C1 segment of cervical spinal cord (tissue), 14 donors: ENCODE data around the gene RNF112.
"Not testable (repeated sequence)": the region's sequence is repeated elsewhere in the genome, so short reads cannot be mapped to it uniquely, and the experiment has no call there.

Experiments used
- DNase-seq, 14 donors: peaks; one replicate each; lab custom pipeline; 2025; lab: John Stamatoyannopoulos, UW

The RNF112 gene

DNA sequence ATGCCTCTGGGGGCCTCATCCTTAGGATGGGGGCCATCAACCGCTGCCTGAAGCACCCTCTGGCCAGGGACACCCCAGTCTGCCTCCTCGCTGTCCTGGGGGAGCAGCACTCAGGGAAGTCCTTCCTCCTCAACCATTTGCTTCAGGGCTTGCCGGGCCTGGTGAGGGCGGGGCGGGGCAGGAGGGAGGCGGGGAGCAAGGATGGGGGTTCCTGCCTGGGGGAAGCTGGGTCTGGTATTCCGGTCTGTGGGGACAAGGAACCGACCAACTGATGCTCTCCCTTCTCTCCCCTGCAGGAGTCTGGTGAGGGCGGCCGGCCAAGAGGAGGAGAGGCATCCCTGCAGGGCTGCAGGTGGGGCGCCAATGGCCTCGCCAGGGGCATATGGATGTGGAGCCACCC is 2.0 kb downstream of the RNF112 start:
- DNase-seq, result peak in 1 of 14 donors; percentile 53

DNA sequence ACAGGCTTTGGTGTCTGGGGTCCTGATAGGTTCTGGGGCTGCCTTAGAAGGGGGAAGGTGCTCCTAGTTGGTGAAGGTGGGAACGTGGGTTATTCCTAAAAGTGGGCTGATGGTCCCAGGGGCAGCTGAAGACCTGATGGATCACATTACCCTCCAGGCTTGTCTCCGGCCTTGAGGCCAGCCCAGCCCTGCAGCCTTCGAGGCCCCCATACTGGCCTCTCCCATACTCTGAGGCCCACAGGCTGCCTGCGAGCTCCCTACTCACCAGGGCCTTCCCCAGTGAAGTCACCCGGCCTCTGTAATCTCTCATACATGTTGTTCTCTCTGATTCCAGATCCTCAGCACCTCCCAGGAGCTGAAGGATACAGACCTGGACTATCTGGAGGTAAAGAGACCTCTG is 2.7 kb downstream of the RNF112 start:
- no peak for DNase-seq

DNA sequence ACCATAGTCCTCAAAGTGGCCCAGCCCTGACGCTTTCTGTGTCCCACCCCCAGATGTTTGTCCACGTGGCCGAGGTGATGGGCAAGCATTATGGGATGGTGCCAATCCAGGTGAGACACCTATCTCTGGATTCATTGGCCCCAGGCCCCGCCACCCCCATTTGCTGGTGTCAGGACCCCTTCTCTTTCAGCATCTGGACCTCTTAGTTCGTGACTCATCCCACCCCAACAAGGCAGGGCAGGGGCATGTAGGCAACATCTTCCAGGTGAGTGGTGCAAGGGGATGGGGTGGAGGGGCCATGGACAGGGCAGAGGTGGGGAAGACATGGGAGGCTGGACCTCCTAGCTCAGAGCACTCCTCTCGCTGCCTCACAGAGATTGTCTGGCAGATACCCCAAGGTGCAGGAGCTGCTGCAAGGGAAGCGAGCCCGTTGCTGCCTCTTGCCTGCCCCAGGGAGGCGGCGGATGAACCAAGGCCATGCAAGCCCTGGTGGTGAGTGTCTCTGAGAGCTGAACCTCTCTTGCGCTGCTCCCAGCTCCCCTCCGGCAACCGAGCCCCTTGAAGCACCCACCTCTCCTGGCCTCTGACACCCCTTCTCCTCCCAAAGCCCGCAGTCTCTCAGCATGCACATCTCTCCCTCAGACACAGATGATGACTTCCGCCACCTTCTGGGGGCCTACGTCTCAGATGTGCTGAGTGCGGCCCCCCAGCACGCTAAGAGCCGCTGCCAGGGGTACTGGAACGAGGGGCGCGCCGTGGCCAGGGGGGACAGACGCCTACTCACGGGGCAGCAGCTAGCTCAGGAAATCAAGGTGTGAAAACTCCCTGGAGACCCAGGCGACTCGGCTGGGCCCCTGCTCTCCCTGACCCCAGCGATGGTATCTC is 3.6 kb downstream of the RNF112 start:
- DNase-seq, result peak in 1 of 14 donors; percentile 40

DNA sequence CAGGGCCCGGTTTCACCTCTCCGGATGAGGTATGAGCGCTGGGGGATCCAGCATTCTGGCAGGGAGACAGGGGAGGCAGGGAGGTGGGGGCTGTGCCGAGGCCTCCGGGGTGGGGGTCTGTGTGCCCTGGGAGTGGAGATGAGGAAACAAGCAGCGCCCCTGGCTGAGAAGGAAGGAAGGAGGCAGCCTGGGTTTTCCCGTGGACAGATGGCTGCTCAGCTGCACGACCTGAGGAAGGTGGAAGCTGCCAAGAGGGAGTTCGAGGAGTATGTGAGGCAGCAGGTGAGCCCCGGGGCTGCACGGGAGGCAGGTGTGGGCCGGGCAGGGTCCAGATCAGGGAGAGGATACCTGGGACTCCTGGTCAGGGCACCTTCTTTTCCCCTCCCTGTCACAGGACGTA is 4.3 kb downstream of the RNF112 start:
- peak in 1 of 14 donors; percentile 78 for DNase-seq

DNA sequence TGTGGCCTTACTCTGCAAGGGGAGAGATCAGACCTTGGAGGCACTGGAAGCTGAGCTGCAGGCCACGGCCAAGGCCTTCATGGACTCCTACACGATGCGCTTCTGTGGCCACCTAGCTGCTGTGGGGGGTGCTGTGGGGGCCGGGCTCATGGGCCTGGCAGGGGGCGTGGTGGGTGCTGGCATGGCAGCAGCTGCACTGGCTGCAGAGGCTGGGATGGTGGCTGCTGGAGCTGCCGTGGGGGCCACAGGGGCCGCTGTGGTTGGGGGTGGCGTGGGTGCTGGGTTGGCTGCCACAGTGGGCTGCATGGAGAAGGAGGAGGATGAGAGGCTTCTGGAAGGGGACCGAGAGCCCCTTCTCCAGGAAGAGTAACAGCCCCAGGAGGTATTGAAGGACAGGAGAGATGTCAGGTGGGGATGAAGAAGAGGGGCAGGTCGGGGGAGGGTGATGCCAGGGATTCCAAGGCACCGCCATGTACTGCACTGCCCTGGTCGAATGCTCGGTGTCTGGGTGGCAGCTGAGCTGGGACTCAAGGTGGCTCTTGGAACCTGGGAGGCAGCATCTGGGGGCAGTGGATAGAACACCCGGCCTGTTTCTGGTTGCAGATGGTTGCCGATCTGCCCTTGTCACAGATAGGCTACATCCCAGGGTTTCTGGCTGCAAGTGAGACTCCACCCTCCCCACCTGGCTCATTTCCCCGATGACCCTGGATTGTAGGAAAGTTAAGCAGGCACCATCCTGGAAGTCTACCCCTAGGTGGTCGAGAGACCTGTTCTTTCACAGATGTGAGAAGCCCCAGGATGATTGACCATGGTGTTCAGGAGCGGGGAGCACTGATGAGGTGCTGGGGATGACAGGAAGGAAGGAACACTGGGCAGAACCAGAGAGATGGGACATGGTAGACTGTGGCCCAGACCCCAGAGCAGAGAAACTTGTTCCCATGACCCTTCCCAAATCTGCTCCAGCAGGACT is 5.1 kb downstream of the RNF112 start:
- DNase-seq, result no peak

DNA sequence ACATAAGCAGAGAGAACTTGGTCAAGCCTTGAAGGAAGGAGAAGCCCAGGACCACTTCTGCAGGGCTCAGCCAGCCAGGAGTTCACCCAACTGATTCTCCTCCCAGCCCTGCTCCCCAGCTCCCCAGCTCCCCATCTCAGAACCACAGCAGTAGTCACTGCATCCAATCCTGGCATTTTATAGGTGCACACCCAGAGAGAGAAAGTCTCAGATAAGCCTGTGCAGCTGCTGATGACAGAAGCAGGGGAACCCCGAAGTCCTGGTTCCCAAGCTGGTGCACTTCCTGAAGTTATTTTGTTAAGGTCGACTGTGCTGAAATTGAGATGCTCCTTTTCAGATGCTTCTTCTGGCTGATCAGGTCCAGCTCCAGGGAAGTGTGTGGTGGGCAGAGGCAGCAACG is 6.6 kb downstream of the RNF112 start:
- no peak for DNase-seq

DNA sequence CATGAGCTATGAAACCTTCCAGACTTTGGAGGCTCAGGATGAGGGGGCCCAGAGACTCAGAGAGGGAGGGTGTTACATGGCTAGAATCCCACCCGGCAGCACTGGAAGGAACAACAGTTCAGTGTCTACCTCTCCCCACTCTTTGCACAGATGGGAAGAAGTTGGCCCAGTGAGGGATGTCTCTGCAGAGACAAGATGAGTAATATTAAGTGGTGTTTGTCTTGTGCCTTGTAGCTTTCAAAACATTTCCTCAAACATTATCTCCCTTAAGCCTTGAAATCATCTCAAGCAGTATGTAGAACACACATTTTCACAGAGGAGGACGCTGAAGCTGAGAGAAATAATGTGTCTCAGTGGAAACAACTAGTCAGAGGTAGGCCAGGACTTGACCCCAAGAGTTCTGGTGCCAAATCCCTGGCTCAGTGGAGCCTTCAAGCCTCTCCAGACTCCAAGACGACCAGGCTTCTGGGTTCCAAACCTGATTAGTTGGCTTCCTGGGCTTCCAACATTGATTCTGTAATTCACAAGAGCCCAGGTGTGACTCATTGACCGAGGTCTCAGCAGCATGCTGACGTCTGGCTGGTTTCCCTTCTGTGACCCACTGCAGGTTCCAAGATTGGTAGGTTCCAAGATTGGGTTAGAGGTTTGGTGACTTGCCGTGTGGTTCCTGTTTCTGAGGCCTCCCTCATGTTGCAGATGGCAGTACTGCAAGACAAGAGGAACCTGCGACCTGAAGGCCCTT is 7.4 kb downstream of the RNF112 start:
- DNase-seq, result peak in 1 of 14 donors; percentile 21

DNA sequence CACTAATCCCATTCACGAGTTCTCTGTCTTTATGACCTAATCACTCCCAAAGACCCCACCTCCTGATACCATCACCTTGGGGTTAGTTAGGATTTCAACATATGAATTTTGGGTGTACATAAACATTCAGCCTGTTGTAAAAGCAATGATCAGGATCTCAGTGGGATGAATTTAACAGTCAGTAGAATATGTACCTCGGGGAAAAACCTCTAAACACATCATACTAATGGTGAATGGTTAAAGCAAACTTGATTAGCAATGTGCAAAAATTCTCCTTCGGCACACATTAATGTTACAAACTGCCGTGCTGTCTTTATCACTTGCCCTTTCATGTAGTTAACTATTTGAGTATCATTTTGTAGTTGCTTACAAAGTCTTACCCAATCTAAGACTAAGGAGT is 10.2 kb downstream of the RNF112 start:
- DNase-seq, result no peak

DNA sequence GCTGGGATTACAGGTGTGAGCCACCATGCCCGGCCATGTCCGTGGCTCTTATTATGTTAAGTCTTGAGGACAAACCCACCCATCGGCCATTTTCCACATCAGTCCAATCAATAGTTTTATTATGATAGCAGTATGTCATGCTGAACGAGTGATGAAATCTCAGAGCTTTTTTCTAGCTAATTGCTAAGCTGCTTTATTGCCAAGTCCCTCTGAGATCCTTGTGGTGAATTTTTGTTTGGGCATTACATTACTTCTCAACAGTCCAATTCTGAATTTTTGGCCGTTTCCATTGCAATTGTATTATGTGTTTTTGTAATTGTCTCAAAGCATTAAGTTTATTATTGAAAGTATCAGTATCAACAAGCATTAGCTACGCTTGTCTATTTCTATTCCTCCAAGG is 10.9 kb downstream of the RNF112 start:
- DNase-seq, result no peak

DNA sequence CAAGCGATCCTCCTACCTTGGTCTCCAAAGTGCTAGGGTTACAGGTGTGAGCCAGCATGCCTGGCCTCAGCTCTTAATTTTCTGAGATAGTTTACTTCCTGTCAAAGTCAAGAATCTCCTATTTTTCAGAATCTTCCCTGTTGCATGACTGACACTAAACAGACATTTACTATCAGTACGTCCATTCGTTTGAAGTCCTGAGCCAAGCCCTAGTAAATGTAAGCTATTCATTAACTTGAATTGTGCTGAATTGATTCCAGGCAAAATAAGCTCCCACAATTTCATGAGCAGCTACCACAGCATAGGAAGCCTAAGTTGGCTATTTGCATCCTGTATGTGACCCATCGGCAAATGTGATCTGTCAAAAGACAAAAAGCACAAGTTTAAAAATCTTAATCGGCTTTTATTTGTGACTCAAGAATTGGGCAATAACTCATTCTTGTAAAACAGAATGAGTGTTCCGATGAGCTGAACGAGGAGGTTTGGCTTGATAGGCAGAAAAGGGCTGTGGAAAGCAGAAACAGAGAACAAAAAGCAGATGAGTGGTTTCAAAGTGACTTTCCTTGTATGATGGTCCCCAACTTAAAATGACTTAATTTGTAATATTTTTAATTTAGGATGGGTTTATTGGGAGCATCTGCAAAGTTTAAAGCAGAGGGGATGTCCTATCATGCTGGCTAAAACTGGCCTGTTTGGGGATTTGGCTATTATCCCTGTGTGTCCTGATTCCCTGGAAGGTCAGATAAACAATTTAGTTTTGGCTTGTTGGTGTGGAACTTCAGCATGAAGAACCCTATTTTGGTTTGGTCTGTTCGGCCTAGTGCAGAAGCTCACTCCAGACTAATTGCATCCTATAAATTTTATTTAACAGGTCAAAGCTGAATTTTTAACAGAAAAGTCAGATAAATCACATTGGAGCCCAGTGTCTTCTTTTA is 14.2 kb downstream of the RNF112 start:
- no peak for DNase-seq

DNA sequence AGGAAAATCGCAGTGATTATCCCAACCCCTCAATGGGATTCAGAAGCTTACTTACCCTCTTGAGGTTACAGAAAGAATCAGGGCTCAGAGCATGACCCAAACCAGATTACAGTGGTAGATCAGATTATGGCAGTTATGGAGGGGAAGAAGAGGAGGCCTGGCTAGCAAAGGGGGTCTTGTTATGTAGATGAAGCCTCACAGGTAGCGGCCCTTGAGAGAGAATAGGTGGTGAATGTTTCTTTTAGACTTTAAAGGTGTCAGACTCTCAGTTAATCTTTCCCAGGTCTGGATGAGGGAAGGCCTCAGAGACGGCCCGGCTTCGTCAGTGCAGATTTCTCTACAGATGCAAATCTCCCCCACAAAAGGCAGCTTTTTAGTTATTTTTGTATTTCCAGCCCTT is 15.6 kb downstream of the RNF112 start:
- DNase-seq, result no peak

DNA sequence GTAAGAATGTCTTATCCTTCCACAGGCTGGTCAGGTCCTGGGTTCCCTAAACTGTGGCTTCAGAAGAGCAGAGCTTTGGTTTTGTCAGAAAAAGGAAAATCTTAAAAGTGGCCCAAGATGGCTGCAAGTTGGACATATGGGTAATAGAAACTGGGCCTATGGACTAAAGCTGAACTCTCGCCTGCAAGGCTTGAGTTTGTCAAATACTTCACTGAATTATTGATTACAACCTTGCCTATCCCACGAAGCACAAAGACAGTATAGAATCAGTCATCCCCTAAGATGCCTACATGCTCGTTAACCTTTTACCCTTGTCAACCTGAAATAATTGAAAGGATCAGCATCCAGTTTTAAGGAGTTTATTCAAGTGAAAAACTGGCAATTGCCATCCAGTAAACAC is 20.7 kb downstream of the RNF112 start:
- DNase-seq, result no peak

DNA sequence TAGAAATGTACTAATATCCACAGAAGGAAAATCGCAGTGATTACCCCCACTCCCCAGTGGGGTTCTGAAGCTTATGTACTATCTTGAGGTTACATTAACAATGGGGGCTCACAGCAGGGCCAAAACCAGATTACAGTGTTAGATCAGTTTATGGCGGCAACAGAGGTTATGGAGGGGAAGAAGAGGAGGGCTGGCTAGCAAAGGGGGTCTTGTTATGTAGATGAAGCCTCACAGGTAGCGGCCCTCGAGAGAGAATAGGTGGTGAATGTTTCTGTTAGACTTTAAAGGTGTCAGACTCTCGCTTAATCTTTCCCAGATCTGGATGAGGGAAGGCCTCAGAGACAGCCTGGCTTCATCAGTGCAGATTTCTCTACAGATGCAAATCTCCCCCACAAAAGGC is 22.2 kb downstream of the RNF112 start:
- no peak for DNase-seq

DNA sequence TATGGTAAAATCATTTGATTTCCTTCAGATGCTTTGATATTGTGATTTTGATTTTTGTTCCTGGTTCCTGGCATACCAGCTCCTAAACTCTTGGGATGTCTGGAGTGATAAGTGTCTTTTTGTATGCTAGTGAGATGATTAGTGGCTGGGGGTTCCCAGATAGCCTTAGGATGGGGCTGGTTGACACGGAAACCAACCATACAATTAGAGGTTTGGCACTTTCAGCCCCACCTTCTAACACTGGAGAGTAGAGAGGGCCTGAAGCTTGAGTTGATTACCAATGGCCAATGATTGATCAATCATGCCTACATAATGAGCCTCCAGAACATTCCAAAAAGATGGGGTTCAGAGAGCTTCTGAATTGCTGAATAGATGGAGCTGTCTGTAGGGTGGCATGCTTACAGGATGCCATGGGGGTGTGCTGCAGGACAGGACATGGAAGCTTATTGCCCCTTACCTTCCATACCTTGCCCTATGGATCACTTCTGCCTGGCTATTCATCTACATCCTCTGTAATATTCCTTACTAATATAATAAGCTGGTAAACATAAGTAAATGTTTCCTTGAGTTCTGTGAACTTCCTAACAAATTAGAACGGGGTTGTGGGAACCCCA is 22.8 kb downstream of the RNF112 start:
- DNase-seq, result no peak

DNA sequence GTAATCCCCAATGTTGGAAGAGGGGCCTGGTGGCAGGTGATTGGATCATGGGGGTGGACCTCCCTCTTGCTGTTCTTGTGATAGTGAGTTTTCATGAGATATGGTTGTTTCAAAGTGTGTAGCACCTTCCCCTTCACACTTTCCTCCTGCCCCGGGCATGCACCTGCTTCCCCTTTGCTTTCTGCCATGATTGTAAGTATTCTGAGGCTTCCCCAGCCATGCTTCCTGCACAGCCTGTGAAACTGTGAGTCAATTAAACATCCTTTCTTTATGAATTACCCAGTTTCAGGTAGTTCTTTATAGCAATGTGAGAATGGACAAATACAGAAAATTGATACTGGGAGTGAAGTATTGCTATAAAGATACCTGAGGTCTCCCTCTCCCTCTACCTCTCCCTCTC is 29.4 kb downstream of the RNF112 start:
- DNase-seq, result no peak

DNA sequence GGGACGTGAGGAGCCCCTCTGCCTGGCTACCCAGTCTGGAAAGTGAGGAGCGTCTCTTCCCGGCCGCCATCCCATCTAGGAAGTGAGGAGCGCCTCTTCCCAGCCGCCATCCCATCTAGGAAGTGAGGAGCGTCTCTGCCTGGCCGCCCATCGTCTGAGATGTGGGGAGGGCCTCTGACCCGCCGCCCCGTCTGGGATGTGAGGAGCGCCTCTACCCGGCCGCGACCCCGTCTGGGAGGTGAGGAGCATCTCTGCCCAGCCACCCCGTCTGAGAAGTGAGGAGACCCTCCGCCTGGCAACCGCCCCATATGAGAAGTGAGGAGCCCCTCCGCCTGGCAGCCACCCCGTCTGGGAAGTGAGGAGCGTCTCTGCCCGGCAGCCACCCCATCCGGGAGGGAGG is 30.3 kb downstream of the RNF112 start:
- not testable (repeated sequence) for DNase-seq

DNA sequence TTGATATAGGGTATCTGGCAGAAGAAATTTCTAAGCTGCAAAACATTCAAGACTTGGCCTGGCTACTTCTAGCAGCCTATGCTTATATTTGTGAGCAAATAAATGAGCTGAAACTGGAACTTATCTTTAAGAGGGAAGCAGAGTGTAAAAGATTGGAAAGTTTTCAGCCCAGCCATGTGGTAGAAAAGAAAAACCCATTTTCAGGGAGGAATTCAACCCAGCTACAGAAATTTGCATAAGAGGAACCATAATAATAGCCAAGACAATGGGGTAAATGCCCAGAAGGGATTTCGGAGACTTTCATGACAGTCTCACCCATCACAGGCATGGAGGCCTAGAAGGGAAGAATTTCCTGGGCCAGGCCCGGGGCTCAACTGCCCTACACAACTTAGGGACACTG is 31.7 kb downstream of the RNF112 start:
- no peak for DNase-seq

DNA sequence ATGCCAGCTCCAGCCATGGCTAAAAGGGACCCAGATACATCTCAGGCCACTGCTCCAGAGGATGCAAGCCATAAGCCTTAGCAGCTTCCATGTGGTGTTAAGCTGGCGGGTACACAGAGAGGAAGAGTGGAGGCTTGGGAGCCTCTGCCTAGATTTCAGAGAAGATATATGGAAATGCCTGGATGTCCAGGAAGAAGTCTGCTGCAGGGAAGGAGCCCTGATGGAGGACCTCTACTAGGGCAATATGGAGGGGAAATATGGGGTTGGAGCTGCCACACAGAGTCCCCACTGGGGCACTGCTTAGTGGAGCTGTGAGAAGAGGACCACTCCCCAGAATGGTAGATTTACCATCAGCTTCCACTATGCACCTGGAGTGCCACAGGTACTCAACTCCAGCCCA is 32.1 kb downstream of the RNF112 start:
- DNase-seq, result no peak

DNA sequence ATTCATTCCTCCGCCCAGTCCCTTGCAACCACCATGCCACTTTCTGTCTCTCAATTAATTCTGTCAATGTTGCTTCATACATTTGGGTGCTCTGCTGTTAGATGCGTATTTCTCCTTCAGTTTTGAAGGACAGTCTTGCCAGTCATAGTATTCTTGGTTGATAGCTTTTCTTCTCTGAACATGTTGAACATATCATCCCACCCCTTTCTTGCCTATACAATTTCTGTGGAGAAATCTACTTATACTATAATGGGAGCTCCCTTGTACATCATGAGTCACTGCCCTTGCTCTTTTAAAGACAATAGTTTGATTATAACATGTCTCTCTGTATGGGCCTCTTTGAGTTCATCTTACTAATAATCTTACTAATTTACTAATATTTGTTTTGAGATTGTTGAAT is 34.1 kb downstream of the RNF112 start:
- DNase-seq, result no peak

DNA sequence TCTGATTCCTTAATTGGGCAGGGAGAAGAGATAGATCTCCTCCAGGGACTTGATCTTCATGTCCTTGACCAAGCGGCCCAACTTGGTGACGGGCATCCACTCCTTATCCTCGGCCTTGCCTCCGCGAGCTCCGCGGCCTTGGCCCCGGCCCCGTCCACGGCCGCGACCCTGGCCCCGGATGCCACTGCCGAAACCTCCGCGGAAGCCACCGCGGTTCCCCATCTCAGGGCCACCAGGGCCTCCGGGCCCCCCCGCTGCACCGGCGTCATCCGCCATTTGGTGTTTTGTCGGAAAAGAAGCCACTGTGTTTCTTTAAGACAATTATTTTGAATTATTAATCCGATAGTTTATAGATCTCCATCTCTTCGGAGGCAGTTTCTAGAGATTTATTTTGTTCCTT is 35.5 kb downstream of the RNF112 start:
- not testable (repeated sequence) for DNase-seq
